Measurements from ENCODE around the gene USF1. TPM values are rescaled to one million over a fixed set of nuclear protein-coding genes. Genes with fewer than 3 reads are reported as not detected.
A peak's percentile ranks its signal among the peaks of the same experiment; 100 is the strongest.
"Not testable (repeated sequence)": the region's sequence is repeated elsewhere in the genome, so short reads cannot be mapped to it uniquely, and the experiment has no call there.

Gene USF1
- total RNA-seq, 1 donor, result 134 TPM

- DNase-seq (ENCODE audit: low read depth in 2 of 3, low spot score in 2 of 3), result no peak
Measured at GRCh38 chr1:161048949-161049722, 3.4 kb upstream of the USF1 start.

- DNase-seq (ENCODE audit: low read depth in 2 of 3, low spot score in 2 of 3), result no peak
Measured at GRCh38 chr1:161047436-161048420, 2.0 kb upstream of the USF1 start.

GRCh38 chr1:161046605-161047228 lies 940 bp upstream of the USF1 start:
- DNase-seq (ENCODE audit: low read depth in 2 of 3, low spot score in 2 of 3), result peak in 2 of 3 donors; percentile 27 to 41

- peak in 2 of 3 donors; percentile 84 to 91 for DNase-seq (ENCODE audit: low read depth in 2 of 3, low spot score in 2 of 3)
Measured at GRCh38 chr1:161044908-161045735, 655 bp downstream of the USF1 start.

- no peak for DNase-seq (ENCODE audit: low read depth in 2 of 3, low spot score in 2 of 3)
Measured at GRCh38 chr1:161044535-161044907, 1.3 kb downstream of the USF1 start.

GRCh38 chr1:161039546-161039945 lies 6.2 kb downstream of the USF1 start:
- DNase-seq (ENCODE audit: low read depth in 2 of 3, low spot score in 2 of 3), result no peak

GRCh38 chr1:161039154-161039545 lies 6.6 kb downstream of the USF1 start:
- no peak for DNase-seq (ENCODE audit: low read depth in 2 of 3, low spot score in 2 of 3)

- DNase-seq (ENCODE audit: low read depth in 2 of 3, low spot score in 2 of 3), result peak; percentile 74 to 87 (median 84)
Measured at GRCh38 chr1:161038523-161039153, 7.1 kb downstream of the USF1 start, which contains the start of gene TSTD1. TSTD1 (minus strand) TSS chr1:161038964; CDS start chr1:161038889, 75 bp downstream.

GRCh38 chr1:161037661-161038522 lies 7.9 kb downstream of the USF1 start:
- DNase-seq (ENCODE audit: low read depth in 2 of 3, low spot score in 2 of 3), result no peak

GRCh38 chr1:161033751-161034150 lies 12.0 kb downstream of the USF1 start:
- DNase-seq (ENCODE audit: low read depth in 2 of 3, low spot score in 2 of 3), result no peak

GRCh38 chr1:161032409-161032808 lies 13.4 kb downstream of the USF1 start:
- DNase-seq (ENCODE audit: low read depth in 2 of 3, low spot score in 2 of 3), result no peak

- DNase-seq (ENCODE audit: low read depth in 2 of 3, low spot score in 2 of 3), result no peak
Measured at GRCh38 chr1:161031874-161032273, 13.9 kb downstream of the USF1 start.

- not testable (repeated sequence) for DNase-seq (ENCODE audit: low read depth in 2 of 3, low spot score in 2 of 3)
Measured at GRCh38 chr1:161029466-161029865, 16.3 kb downstream of the USF1 start.

- DNase-seq (ENCODE audit: low read depth in 2 of 3, low spot score in 2 of 3), result not testable (repeated sequence)
Measured at GRCh38 chr1:161026954-161027353, 18.8 kb downstream of the USF1 start.

GRCh38 chr1:161022432-161022831 lies 23.3 kb downstream of the USF1 start:
- not testable (repeated sequence) for DNase-seq (ENCODE audit: low read depth in 2 of 3, low spot score in 2 of 3)

GRCh38 chr1:161021970-161022353 lies 23.8 kb downstream of the USF1 start:
- DNase-seq (ENCODE audit: low read depth in 2 of 3, low spot score in 2 of 3), result no peak

GRCh38 chr1:161021165-161021969 lies 24.4 kb downstream of the USF1 start:
- peak; percentile 73 to 85 (median 84) for DNase-seq (ENCODE audit: low read depth in 2 of 3, low spot score in 2 of 3)

Data from hematopoietic multipotent progenitor cell (in vitro differentiated cells).